Lower leg skin (tissue), 3 donors: Measurements from ENCODE around the gene GOLGA3.
"Not testable (repeated sequence)": the region's sequence is repeated elsewhere in the genome, so short reads cannot be mapped to it uniquely, and the experiment has no call there.

Source experiments
- POLR2A ChIP-seq, 2 donors: fragments of 450-650 bp; IDR thresholded peaks; one replicate each; pipeline ENCODE4 v1.6.1; 2016 to 2017; ENCODE audit warnings: antibody characterized with exemption in 2 of 2, mild to moderate bottlenecking in 1 of 2, moderate library complexity in 1 of 2
- TF ChIP-seq, protein P1 (sequence below), 3 donors: fragments of 450-650 bp; IDR thresholded peaks; one replicate each; pipeline ENCODE4 v1.5.1; 2016; ENCODE audit warnings: antibody characterized with exemption in 3 of 3, mild to moderate bottlenecking in 3 of 3, moderate library complexity in 2 of 3

GRCh38 chr12:132809391-132809790 is 19.3 kb downstream of the GOLGA3 start:
- TF ChIP-seq, protein P1, sequence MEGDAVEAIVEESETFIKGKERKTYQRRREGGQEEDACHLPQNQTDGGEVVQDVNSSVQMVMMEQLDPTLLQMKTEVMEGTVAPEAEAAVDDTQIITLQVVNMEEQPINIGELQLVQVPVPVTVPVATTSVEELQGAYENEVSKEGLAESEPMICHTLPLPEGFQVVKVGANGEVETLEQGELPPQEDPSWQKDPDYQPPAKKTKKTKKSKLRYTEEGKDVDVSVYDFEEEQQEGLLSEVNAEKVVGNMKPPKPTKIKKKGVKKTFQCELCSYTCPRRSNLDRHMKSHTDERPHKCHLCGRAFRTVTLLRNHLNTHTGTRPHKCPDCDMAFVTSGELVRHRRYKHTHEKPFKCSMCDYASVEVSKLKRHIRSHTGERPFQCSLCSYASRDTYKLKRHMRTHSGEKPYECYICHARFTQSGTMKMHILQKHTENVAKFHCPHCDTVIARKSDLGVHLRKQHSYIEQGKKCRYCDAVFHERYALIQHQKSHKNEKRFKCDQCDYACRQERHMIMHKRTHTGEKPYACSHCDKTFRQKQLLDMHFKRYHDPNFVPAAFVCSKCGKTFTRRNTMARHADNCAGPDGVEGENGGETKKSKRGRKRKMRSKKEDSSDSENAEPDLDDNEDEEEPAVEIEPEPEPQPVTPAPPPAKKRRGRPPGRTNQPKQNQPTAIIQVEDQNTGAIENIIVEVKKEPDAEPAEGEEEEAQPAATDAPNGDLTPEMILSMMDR (IDR thresholded peaks at IDR 0.05): not testable (repeated sequence)
- TF ChIP-seq POLR2A (IDR thresholded peaks at IDR 0.05): not testable (repeated sequence)
